OCI-LY1 (cell line): Measurements from ENCODE around the gene USP34.

ENCODE experiments used
- EZH2 ChIP-seq: fragments of 200-600 bp; sonication (generic), shearing (Covaris generic); IDR thresholded peaks from 2 replicates; pipeline ENCODE4 v1.8.0; 2017; ENCODE audit warnings: borderline replicate concordance, mixed run types, mild to moderate bottlenecking, antibody characterized with exemption, low read length, moderate library complexity, mixed read lengths
- TF ChIP-seq, protein P1 (sequence below): fragments of 200-600 bp; sonication (generic), shearing (Covaris generic); IDR thresholded peaks from 2 replicates; pipeline ENCODE4 v1.5.1; 2017; ENCODE audit warnings: mild to moderate bottlenecking, antibody characterized with exemption, low read length, moderate library complexity, mixed read lengths

DNA sequence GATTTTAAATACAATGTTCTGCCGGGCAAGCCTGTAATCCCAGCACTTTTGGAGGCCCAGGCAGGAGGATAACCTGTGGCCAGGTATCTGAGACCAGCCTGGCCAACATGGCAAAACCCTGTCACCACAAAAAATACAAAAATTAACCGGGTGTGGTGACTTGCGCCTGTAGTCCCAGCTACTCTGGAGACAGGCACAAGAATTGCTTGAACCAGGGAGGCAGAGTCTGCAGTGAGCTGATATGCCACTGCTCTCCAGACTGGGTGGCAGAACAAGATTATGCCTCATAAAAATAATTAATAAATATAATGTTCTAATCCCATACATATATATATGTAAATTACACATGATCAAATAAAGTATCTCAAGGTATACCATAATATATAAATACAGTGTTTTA is 189.6 kb downstream of the USP34 start:
- no peak for TF ChIP-seq EZH2
- TF ChIP-seq, protein P1, sequence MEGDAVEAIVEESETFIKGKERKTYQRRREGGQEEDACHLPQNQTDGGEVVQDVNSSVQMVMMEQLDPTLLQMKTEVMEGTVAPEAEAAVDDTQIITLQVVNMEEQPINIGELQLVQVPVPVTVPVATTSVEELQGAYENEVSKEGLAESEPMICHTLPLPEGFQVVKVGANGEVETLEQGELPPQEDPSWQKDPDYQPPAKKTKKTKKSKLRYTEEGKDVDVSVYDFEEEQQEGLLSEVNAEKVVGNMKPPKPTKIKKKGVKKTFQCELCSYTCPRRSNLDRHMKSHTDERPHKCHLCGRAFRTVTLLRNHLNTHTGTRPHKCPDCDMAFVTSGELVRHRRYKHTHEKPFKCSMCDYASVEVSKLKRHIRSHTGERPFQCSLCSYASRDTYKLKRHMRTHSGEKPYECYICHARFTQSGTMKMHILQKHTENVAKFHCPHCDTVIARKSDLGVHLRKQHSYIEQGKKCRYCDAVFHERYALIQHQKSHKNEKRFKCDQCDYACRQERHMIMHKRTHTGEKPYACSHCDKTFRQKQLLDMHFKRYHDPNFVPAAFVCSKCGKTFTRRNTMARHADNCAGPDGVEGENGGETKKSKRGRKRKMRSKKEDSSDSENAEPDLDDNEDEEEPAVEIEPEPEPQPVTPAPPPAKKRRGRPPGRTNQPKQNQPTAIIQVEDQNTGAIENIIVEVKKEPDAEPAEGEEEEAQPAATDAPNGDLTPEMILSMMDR, result no peak
